HG02759 (cell line): ENCODE results near the gene ARPP19.
"Not testable (repeated sequence)": the region's sequence is repeated elsewhere in the genome, so short reads cannot be mapped to it uniquely, and the experiment has no call there.

ENCODE experiments used
- ATAC-seq: cut with Tn5 transposase; IDR thresholded peaks from one replicate; pipeline ENCODE4 v1.9.1; 2021; ENCODE audit warnings: mild to moderate bottlenecking, moderate library complexity; ENCODE audit not compliant: unreplicated experiment

ARPP19 gene, protein sequence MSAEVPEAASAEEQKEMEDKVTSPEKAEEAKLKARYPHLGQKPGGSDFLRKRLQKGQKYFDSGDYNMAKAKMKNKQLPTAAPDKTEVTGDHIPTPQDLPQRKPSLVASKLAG

GRCh38 chr15:52568601-52569585 is at the start of gene ARPP19:
Gene ARPP19 (minus strand): TSS chr15:52569030. CDS start chr15:52568892, 138 bp downstream.
- ATAC-seq, result peak; percentile 81

DNA sequence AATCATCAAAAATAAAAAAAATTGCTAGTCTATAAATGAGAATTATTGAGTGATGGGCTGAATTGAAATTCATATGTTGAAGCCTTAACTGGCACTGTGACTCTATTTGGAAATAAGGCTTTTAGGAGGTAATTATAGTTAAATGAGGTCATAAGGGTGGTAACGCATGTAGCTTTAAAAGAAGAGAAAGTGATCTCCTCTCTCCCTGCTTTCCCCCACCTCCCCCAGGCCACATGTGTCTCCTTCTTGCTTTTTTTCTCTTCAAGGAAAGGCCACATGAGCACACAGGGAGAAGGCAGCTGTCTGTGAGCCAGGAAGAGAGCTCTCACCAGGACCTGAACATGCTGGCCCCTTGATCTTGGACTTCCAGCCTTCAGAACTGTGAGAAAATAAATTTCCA is 48.2 kb upstream of the ARPP19 start:
- ATAC-seq, result no peak

GRCh38 chr15:52615302-52615701 is 46.5 kb upstream of the ARPP19 start:
- no peak for ATAC-seq

DNA sequence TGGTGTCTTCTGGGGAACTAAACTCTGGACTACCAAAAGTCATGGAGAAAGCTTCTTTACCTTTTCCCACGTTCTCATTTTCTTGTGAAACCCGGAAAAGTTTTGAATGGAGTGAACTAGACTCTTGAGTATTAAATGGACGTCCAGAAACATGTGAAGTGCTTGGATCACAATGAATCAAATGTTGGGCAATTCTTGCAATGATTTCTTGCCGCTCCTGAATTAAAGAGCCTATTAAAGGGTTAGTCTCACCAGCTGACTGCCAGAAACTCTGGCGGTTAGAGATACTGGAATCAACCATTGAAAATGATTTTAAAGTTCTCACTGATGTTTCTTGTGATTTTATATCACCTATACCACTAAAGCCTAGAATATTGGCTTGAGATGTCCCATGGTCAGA is 40.8 kb upstream of the ARPP19 start:
- no peak for ATAC-seq

GRCh38 chr15:52584414-52584813 is 15.6 kb upstream of the ARPP19 start:
- ATAC-seq, result no peak

DNA sequence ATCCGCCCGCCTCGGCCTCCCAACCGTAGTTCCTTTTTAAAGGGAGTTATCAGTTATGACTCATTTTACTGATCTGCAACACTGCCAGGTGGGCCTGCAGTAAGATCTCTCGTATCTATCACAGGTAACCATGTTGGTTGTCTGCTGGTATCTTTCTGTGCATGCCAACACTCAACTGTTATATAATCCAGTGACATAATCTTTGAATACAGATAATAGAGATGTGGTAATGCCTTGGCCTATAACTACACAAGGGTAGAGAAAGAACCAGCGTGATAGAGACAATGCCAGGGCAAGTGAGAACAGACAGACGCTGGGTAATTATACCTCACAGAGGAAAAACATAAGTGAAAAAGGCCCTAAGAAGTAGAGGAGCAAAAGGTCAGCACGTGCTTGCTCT is 11.0 kb upstream of the ARPP19 start:
- ATAC-seq, result no peak

DNA sequence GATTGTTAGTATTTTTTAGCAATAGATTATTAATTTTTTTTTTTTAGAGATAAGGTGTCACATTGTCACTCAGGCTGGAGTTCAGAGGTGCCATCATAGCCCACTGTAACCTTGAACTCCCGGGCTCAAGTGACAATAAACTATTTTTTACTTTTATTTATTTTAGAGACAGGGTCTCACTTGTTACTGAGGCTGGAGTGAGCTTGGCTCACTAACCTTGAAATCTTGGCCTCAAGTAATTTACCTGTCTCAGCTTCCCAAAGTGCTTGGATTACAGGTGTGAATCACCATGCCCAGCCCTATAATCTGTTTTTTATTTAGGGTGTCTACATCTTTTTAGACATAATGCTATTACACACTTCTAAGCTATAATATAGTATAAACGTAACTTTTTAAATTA is 7.9 kb upstream of the ARPP19 start:
- ATAC-seq, result no peak

DNA sequence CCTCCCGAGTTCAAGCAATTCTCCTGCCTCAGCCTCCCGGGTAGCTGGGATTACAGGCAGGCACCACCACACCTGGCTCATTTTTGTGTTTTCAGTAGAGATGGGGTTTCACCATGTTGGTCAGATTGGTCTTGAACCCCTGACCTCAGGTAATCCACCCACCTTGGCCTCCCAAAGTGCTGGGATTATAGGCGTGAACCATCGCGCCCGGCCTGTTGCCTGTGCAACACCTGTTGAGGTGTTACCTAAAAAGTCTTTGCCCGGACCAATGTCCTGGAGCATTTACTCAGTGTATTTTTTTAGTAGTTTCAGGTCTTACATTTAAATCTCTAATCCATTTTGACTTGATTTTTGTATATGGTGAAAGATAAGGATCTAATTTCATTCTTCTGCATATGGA is 6.7 kb upstream of the ARPP19 start:
- not testable (repeated sequence) for ATAC-seq

- no peak for ATAC-seq
Measured at GRCh38 chr15:52575072-52575471, 6.2 kb upstream of the ARPP19 start.

DNA sequence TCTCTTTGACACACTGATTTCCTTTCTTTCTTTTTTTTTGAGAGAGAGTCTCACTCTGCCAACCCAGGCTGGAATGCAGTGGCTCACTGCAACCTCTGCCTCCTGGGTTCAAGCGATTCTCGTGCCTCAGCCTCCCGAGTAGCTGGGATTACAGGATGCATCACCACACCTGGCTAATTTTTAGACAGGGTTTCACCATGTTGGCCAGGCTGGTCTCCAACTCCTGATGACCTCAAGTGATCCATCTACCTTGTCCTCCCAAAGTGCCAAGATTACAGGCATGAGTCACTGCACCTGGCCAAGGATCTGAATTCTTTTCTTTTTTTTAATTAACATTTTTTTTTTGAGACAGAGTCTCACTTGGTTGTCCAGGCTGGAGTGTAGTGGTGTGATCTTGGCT is 5.8 kb upstream of the ARPP19 start:
- not testable (repeated sequence) for ATAC-seq

DNA sequence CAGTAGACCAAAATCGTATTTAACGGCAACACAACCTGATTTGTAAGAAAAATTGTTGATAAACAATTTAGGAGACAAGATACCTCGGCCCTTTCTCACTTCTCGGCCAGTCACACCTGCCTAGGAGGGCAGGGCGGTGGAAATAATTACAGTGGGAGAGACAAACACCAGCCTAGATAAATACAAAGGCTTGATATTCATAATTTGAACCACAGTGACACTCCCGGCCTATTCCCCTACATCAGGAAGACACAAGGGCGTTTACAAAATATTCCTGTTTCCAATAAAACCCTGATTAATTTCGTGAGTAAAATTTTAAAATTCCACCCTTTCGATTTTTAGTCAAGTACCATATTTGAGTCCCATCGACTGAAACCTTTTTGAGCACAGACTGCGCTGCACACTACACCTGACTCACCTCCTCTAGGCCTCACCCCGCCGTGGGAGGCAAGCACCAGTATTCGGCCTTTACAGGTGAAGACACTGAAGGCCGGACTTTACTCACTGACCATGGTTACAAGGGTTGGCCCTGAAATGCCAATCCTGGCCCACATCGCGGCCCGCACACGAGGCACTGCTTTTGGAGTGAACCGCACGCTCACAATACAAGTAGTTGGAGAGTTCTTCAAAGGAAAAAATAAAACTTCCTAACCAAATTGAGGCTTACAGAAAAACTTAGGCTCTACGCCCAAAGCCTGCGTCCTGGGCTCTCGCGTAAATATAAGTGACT is 794 bp downstream of the ARPP19 start:
- ATAC-seq, result peak; percentile 18

DNA sequence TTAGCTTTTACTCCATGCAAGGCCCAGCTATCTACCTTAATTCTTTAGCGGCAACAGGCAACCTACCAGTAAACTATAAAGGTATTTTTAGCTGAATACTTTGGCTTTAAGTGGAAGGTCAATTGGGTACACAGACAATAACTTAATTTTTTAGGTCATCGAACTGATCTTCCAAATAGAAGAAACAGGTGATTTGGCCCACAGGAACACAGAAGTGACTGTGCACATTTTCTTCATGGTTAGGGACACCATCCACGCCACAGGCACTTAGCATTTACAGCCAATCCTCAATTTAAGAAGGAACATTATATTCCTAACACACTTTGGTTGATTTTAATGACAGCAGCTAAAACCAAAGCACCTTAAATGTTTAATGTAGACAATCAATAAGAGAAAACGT is 1.9 kb downstream of the ARPP19 start:
- no peak for ATAC-seq

- ATAC-seq, result peak; percentile 29
Measured at GRCh38 chr15:52565417-52566358, 3.1 kb downstream of the ARPP19 start.

DNA sequence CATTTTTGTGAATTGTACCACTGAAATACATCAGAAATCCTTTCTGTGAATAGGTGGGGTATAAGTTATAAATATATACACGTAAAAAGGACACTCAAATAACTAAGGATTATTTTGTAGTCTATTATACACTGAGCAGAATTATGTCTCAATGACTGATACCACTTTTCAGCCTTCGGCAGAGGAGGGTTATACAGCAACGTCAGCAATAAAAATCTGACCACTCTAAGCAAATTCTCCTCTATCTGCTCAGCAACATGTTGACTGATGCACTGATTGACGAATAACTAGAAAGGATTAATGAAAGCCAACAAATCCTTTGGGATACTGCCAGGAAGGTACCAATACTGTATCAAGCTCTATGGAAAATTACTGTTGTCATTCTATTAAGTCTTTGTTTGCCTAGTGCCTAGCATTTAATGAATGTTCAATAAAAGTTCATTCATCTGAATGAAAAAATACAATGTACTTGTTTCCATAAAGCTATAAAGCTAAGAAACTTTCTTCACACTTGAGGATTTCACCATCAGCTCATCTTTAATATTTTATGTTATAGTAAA is 5.2 kb downstream of the ARPP19 start:
- ATAC-seq, result no peak

- no peak for ATAC-seq
Measured at GRCh38 chr15:52559575-52559974, 9.3 kb downstream of the ARPP19 start.

DNA sequence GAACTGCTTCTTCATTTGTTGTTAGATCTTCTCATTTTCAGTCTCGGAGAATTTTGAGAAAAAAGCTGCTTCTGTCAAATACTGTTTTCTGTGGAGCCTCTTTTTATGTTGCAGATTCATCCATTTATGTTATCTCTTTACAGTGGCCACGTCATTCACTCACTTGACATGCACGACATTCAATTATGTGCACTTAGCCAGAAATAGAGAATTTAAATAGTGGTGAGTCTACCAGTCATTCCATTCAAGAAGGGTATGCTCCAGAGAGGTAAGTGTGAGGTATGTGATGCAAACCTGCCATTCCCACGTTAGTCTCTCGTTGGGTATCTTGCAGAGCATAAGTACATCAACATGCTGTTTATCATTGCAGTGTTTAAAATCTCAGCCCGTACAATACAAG is 9.8 kb downstream of the ARPP19 start:
- no peak for ATAC-seq

DNA sequence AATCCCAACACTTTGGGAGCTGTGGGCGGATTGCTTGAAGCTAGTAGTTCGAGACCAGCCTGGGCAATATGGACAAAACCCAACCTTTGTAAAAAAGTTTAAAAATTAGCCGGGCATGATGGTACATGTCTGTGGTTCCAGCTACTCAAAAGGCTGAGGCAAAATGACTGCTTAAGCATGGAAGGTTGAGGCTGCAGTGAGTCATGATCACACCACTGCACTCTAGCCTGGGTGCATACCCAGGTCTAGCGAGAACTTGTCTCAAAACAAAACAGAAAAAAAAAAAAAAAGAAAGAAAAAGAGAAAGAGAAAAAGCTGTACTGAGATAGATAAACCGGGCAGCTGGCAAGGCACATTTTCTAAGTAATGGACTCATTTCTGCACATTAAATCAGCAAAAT is 10.6 kb downstream of the ARPP19 start:
- peak; percentile 93 for ATAC-seq

- ATAC-seq, result no peak
Measured at GRCh38 chr15:52557274-52557641, 11.6 kb downstream of the ARPP19 start.

DNA sequence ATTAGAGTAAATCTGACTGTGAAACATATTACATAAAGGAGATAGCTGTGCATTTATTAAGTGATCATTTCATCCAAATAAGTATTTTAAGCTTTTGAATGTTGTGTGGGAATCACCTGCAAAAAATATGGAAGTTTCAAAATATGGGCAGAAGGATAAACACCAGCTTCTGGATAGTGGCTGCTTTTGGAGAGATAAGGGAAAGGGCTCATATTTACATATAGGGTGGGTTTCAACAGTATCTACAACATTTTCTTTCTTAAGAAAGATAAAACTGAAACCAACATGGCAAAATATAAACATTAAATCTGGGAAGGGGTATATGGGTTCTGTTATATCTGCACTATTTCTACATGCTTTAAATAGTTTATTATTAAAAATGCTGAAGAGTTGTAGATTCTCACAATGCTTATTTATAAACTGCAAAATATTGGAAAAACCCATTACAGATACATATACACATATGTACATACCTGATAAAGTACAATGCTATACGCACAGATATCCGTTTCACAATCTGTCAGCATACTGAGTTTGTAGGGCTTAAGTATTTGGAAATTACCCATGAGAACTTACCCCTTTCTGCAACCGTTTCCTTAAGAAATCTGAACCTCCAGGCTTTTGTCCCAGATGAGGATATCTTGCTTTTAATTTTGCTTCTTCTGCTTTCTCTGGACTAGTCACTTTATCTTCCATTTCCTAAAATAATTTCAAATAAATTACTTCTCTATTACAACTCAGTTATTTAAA is 12.1 kb downstream of the ARPP19 start:
- ATAC-seq, result no peak

GRCh38 chr15:52552303-52552702 is 16.5 kb downstream of the ARPP19 start:
- no peak for ATAC-seq
